Endothelial cell of umbilical vein (primary cell): Measurements from ENCODE around the gene SMCO2. TPM values are rescaled to one million over a fixed set of nuclear protein-coding genes. Genes with fewer than 3 reads are reported as not detected.
"Not testable (repeated sequence)": the region's sequence is repeated elsewhere in the genome, so short reads cannot be mapped to it uniquely, and the experiment has no call there.

ENCODE experiments used
- BruUV-seq: library from RNA; stranded (reverse); fragments of 400-500 nt; replicated peaks from 2 replicates; lab custom pipeline; 2021; lab: Mats Ljungman, UMichigan
- CTCF ChIA-PET: fragments of 300-600, 350-600 bp; sonication (Branson Sonifier 250); formaldehyde crosslinking; loops from one replicate; lab custom pipeline; 2021; ENCODE audit warnings: antibody characterized with exemption, inconsistent platforms; lab: Charles Lee
- POLR2A ChIA-PET: fragments of 300-600, 350-600 bp; sonication (Branson Sonifier 250); formaldehyde crosslinking; loops from one replicate; lab custom pipeline; 2021; ENCODE audit warnings: antibody characterized with exemption, inconsistent platforms; lab: Charles Lee
- DNase-seq: peaks from one replicate; pipeline ENCODE4 v3.0.0-alpha.2; 2011; ENCODE audit warnings: low read depth, low spot score
- FAIRE-seq: peaks from 2 replicates; lab custom pipeline; 2011; peaks lifted over from hg19 to GRCh38; lab: Jason Lieb, UNC
- H2AFZ ChIP-seq: 2 replicates; pipeline ENCODE4 v1.6.0; 2012; ENCODE audit warnings: low read depth, low read length, control low read depth, inconsistent platforms
- H3K27ac ChIP-seq: 2 replicates; pipeline ENCODE4 v1.5.1; 2011; ENCODE audit warnings: low read depth, mild to moderate bottlenecking, control low read depth, low read length, moderate library complexity; ENCODE audit not compliant: insufficient read depth
- H3K27me3 ChIP-seq, 2 experiments: 2 replicates each; pipeline versions ENCODE4 v1.6.0 to v1.6.1; 2011; ENCODE audit warnings: low read length in 2 of 2, mixed read lengths in 1 of 2; ENCODE audit not compliant: control insufficient read depth in 2 of 2, insufficient read depth in 2 of 2
- H3K36me3 ChIP-seq, 2 experiments: 2 replicates in 1 of 2; 3 replicates in 1 of 2; pipeline ENCODE4 v1.5.1; 2011; ENCODE audit warnings: low read length in 2 of 2, mild to moderate bottlenecking in 1 of 2, moderate library complexity in 1 of 2; ENCODE audit not compliant: control insufficient read depth in 2 of 2, insufficient read depth in 2 of 2; ENCODE audit errors: extremely low read depth in 1 of 2
- H3K4me1 ChIP-seq: 3 replicates; pipeline ENCODE4 v1.5.1; 2011; ENCODE audit warnings: mild to moderate bottlenecking, low read length; ENCODE audit not compliant: control insufficient read depth, insufficient read depth; ENCODE audit errors: extremely low read depth
- H3K4me2 ChIP-seq: 2 replicates; pipeline ENCODE4 v1.6.1; 2011; ENCODE audit warnings: low read length, control low read depth, mixed read lengths; ENCODE audit not compliant: insufficient read depth
- H3K4me3 ChIP-seq, 3 experiments: fragments of 200-600 bp in 1 of 3; sonication (generic), shearing (Covaris generic) in 1 of 3; replicated peaks in 1 of 3; 2 replicates each; pipeline ENCODE4 v1.5.1; 2011 to 2016; ENCODE audit warnings: control low read depth in 3 of 3, low read length in 3 of 3, mild to moderate bottlenecking in 2 of 3, inconsistent platforms in 1 of 3, low read depth in 1 of 3, moderate library complexity in 1 of 3; ENCODE audit not compliant: insufficient read depth in 1 of 3
- H3K79me2 ChIP-seq: 2 replicates; pipeline ENCODE4 v1.6.0; 2012; ENCODE audit warnings: low read length, inconsistent platforms; ENCODE audit not compliant: control insufficient read depth, insufficient read depth
- H3K9ac ChIP-seq: replicated peaks from 2 replicates; pipeline ENCODE3; 2011; ENCODE audit warnings: low read length, control low read depth; ENCODE audit not compliant: insufficient read depth; ENCODE audit errors: extremely low read depth
- H3K9me1 ChIP-seq: replicated peaks from 3 replicates; pipeline ENCODE4 v1.6.0; 2011; ENCODE audit warnings: mild to moderate bottlenecking, low read length; ENCODE audit not compliant: control insufficient read depth, insufficient read depth; ENCODE audit errors: extremely low read depth
- H3K9me3 ChIP-seq: replicated peaks from 2 replicates; pipeline ENCODE4 v1.5.1; 2012; ENCODE audit warnings: low read length, inconsistent platforms; ENCODE audit not compliant: control insufficient read depth, insufficient read depth
- H4K20me1 ChIP-seq: replicated peaks from 2 replicates; pipeline ENCODE3; 2011; ENCODE audit warnings: mild to moderate bottlenecking, low read length; ENCODE audit not compliant: control insufficient read depth, insufficient read depth; ENCODE audit errors: extremely low read depth
- CTCF ChIP-seq, 2 donors: IDR thresholded peaks; 1 replicate in 1 of 2; 2 replicates in 1 of 2; pipeline ENCODE4 v1.5.1; 2011; ENCODE audit warnings: low read length in 2 of 2, mild to moderate bottlenecking in 2 of 2, moderate library complexity in 2 of 2, control low read depth in 1 of 2, inconsistent platforms in 1 of 2, low read depth in 1 of 2; ENCODE audit not compliant: insufficient read depth in 1 of 2; ENCODE audit errors: extremely low read depth in 1 of 2
- EZH2 ChIP-seq: IDR thresholded peaks from 2 replicates; pipeline ENCODE4 v1.6.1; 2012; ENCODE audit warnings: borderline replicate concordance, low read depth, mild to moderate bottlenecking, moderate library complexity, low read length, inconsistent platforms; ENCODE audit not compliant: severe bottlenecking
- FOS ChIP-seq: IDR thresholded peaks from 2 replicates; pipeline ENCODE4 v1.6.1; 2011; ENCODE audit warnings: mild to moderate bottlenecking, low read length, moderate library complexity, borderline replicate concordance; ENCODE audit not compliant: insufficient read depth
- GATA2 ChIP-seq: IDR thresholded peaks from 2 replicates; pipeline ENCODE4 v1.7.0; 2011; ENCODE audit warnings: low read depth, mild to moderate bottlenecking, moderate library complexity, mixed read lengths, low read length; ENCODE audit not compliant: insufficient read length, insufficient read depth
- JUN ChIP-seq: IDR thresholded peaks from 2 replicates; pipeline ENCODE4 v1.6.1; 2011; ENCODE audit warnings: borderline replicate concordance, low read depth; ENCODE audit not compliant: insufficient read length, insufficient read depth
- MAX ChIP-seq: IDR thresholded peaks from 2 replicates; pipeline ENCODE4 v1.6.1; 2011; ENCODE audit not compliant: insufficient read depth, insufficient read length
- MYC ChIP-seq: IDR thresholded peaks from one replicate; pipeline ENCODE4 v1.6.1; 2011; ENCODE audit warnings: mild to moderate bottlenecking, low read depth, low read length
- POLR2A ChIP-seq: IDR thresholded peaks from 2 replicates; pipeline ENCODE4 v1.6.1; 2012; ENCODE audit warnings: low read depth, mild to moderate bottlenecking, control low read depth, low read length
- POLR2AphosphoS5 ChIP-seq: IDR thresholded peaks from 2 replicates; pipeline ENCODE4 v1.6.1; 2012; ENCODE audit warnings: low read depth, mild to moderate bottlenecking, control low read depth, low read length, moderate library complexity; ENCODE audit not compliant: insufficient read depth
- dilution Hi-C: fragments of 300-500 bp; cut with MboI; formaldehyde crosslinking; loops from one replicate; pipeline ENCODE4 v1.15.0; 2019; ENCODE audit warnings: low sequenced_read_pairs; ENCODE audit not compliant: extremely low pct_ligation_motif_present
- intact Hi-C: fragments of 100-400 bp; cut with micrococcal nuclease; formaldehyde crosslinking; loops from one replicate; pipeline ENCODE4 v1.10.0; 2022
- polyA plus RNA-seq, 4 experiments: library from polyadenylated mRNA; depleted of rRNA in 3 of 4; stranded (reverse) in 3 of 4; unstranded in 1 of 4; fragments of >200 nt; gene quantifications; 2 replicates each; pipeline versions ENCODE4 v1.2.1 to v1.2.3, GENCODE V29; 2011 to 2012; ENCODE audit warnings: missing spikeins in 1 of 4
- total RNA-seq: library from RNA; stranded (reverse); gene quantifications from 2 replicates; pipeline ENCODE4 v1.2.3, GENCODE V29; 2021

Gene SMCO2
- total and polyA plus RNA-seq, 2 donors (not counting 3 experiments of a cell fraction or from before 2014, with no cell fraction given): 0.33 to 0.49 TPM

- no peak overlapping the region for H3K27ac ChIP-seq
- no peaks in the 10 kb centered on the region for H3K9me1 ChIP-seq
- H3K36me3 ChIP-seq: no peaks in the 10 kb centered on the region
- H3K9ac ChIP-seq: no peak overlapping the region
- DNase-seq (no peak), FAIRE-seq (no peak)
- H3K27me3 ChIP-seq: no peaks in the 10 kb centered on the region
- no peak overlapping the region for H3K4me2 ChIP-seq
- peaks cover 17% of the 10 kb centered on the region for H3K4me1 ChIP-seq
- CTCF ChIA-PET: no interaction called here
- intact Hi-C loops (no loop called here), dilution Hi-C loops (no loop called here)
- TF ChIP-seq MYC (no peak), EZH2 (no peak), MAX (no peak), JUN (no peak), GATA2 (no peak), FOS (no peak), POLR2AphosphoS5 (no peak), CTCF (IDR thresholded peaks at IDR 0.05; ENCODE audit: extremely low read depth in 1 of 2, insufficient read depth in 1 of 2, low read depth in 1 of 2, low read length in 2 of 2) (no peak), POLR2A (no peak)
- H3K9me3 ChIP-seq: no peaks in the 10 kb centered on the region
- BruUV-seq: no TSS peak
- peaks cover 7% of the 10 kb centered on the region for H4K20me1 ChIP-seq
- POLR2A ChIA-PET: no interaction called here
- no peak overlapping the region for H2AFZ ChIP-seq
- H3K4me3 ChIP-seq: no peak overlapping the region
- peaks cover 95% of the 10 kb centered on the region for H3K79me2 ChIP-seq
Observed at GRCh38 chr12:27542628-27543027, 96.1 kb downstream of the SMCO2 start.

GRCh38 chr12:27544858-27545257, 98.3 kb downstream of the SMCO2 start:
- H3K36me3 ChIP-seq, POLR2A ChIA-PET, H4K20me1 ChIP-seq, H3K9me3 ChIP-seq, H3K27ac ChIP-seq, dilution Hi-C loops, H3K4me2 ChIP-seq, H3K27me3 ChIP-seq, CTCF ChIA-PET, intact Hi-C loops, H3K9me1 ChIP-seq, H3K4me3 ChIP-seq, H2AFZ ChIP-seq, H3K9ac ChIP-seq, BruUV-seq, FAIRE-seq, DNase-seq: not testable (repeated sequence)
- H3K4me1 ChIP-seq: peaks cover 20% of the 10 kb centered on the region
- peaks cover 88% of the 10 kb centered on the region for H3K79me2 ChIP-seq
